ENCODE results near the gene SFI1. TPM values are rescaled to one million over a fixed set of nuclear protein-coding genes. Genes with fewer than 3 reads are reported as not detected.

SFI1 gene
- total RNA-seq, 1 experiment from 2014 or later, result 37.4 TPM

Other genes with a start within 250 kb of the SFI1 start
- gene PIK3IP1, start 204.0 kb upstream of the SFI1 start, total RNA-seq (2014; rRNA removed; shearing (Covaris generic); ENCODE audit: low replicate concordance), result 2.2 and 6.5 TPM in 2 replicates
- gene PATZ1, start 150.2 kb upstream of the SFI1 start, total RNA-seq (2014; rRNA removed; shearing (Covaris generic); ENCODE audit: low replicate concordance), result 23.7 and 27.4 TPM in 2 replicates
- 61.7 and 74.8 TPM in 2 replicates for gene DRG1, start 96.9 kb upstream of the SFI1 start, total RNA-seq (2014; rRNA removed; shearing (Covaris generic); ENCODE audit: low replicate concordance)
- 12.1 and 15.9 TPM in 2 replicates for gene EIF4ENIF1, start 6.7 kb upstream of the SFI1 start, total RNA-seq (2014; rRNA removed; shearing (Covaris generic); ENCODE audit: low replicate concordance)
- 74.7 and 91.5 TPM in 2 replicates for gene PISD, start 165.7 kb downstream of the SFI1 start, total RNA-seq (2014; rRNA removed; shearing (Covaris generic); ENCODE audit: low replicate concordance)

Data from Caki2 (cell line).